Neural crest cell (in vitro differentiated cells): ENCODE measurements around the gene ZNF792. TPM values are rescaled to one million over a fixed set of nuclear protein-coding genes. Genes with fewer than 3 reads are reported as not detected.
"Not testable (repeated sequence)": the region's sequence is repeated elsewhere in the genome, so short reads cannot be mapped to it uniquely, and the experiment has no call there.

Experiments
- DNase-seq: peaks from one replicate; pipeline ENCODE4 v3.0.0; 2021; ENCODE audit warnings: low read depth, mixed read lengths, low spot score
- H3K27ac Mint-ChIP-seq: one replicate; pipeline ENCODE4 v1.8.0; 2021; ENCODE audit warnings: mild to moderate bottlenecking, mixed read lengths; ENCODE audit not compliant: unreplicated experiment
- H3K27me3 Mint-ChIP-seq: 2 replicates; pipeline ENCODE4 v1.8.0; 2021; ENCODE audit warnings: low read depth, mild to moderate bottlenecking, mixed read lengths
- H3K36me3 Mint-ChIP-seq: 2 replicates; pipeline ENCODE4 v1.8.0; 2021; ENCODE audit warnings: low read depth, mild to moderate bottlenecking, mixed read lengths
- H3K4me1 Mint-ChIP-seq: 2 replicates; pipeline ENCODE4 v1.8.0; 2021; ENCODE audit warnings: mixed read lengths
- H3K4me3 Mint-ChIP-seq: one replicate; pipeline ENCODE4 v1.8.0; 2021; ENCODE audit warnings: mild to moderate bottlenecking, mixed read lengths
- H3K9me3 Mint-ChIP-seq: 2 replicates; pipeline ENCODE4 v1.8.0; 2021; ENCODE audit warnings: mixed read lengths
- CTCF ChIP-seq: fragments of 200-600 bp; sonication (generic); conservative IDR thresholded peaks from 2 replicates; pipeline ENCODE4 v1.5.0; 2021; ENCODE audit warnings: antibody characterized with exemption, mild to moderate bottlenecking
- total RNA-seq: library from RNA; stranded (reverse); gene quantifications from 2 replicates; pipeline ENCODE4 v1.2.1, GENCODE V29; 2021

ZNF792 gene
- total RNA-seq, 1 donor from 2014 or later: 7.5 TPM

- Mint-ChIP-seq H3K9me3 (no peaks in the 10 kb centered on the region), H3K27ac (no peak overlapping the region), H3K27me3 (no peaks in the 10 kb centered on the region), H3K4me1 (no peaks in the 10 kb centered on the region), H3K36me3 (peaks cover 6% of the 10 kb centered on the region), H3K4me3 (no peak overlapping the region)
- TF ChIP-seq CTCF: no peak
- DNase-seq: no peak
Measured at GRCh38 chr19:35009424-35010415, 45.7 kb upstream of the ZNF792 start.

- Mint-ChIP-seq H3K4me3 (no peak overlapping the region), H3K27me3 (no peaks in the 10 kb centered on the region), H3K27ac (no peak overlapping the region), H3K4me1 (peaks cover 4% of the 10 kb centered on the region), H3K36me3 (peaks cover 6% of the 10 kb centered on the region), H3K9me3 (no peaks in the 10 kb centered on the region)
- no peak for TF ChIP-seq CTCF
- DNase-seq: no peak
Measured at GRCh38 chr19:35008891-35009341, 44.9 kb upstream of the ZNF792 start.

- not testable (repeated sequence) for H3K27me3 Mint-ChIP-seq
Measured at GRCh38 chr19:35007427-35007826, 43.4 kb upstream of the ZNF792 start.

GRCh38 chr19:35006999-35007365 is 43.0 kb upstream of the ZNF792 start:
- Mint-ChIP-seq H3K4me3 (no peak overlapping the region), H3K27me3 (no peaks in the 10 kb centered on the region), H3K36me3 (peaks cover 6% of the 10 kb centered on the region), H3K4me1 (peaks cover 22% of the 10 kb centered on the region), H3K9me3 (no peaks in the 10 kb centered on the region), H3K27ac (peak overlapping the region; percentile 46)
- TF ChIP-seq CTCF: no peak
- DNase-seq: no peak

More at GRCh38 chr19:35007427-35007826, 43.4 kb upstream of the ZNF792 start:
- not testable (repeated sequence) for H3K27ac Mint-ChIP-seq, H3K4me3 Mint-ChIP-seq, H3K9me3 Mint-ChIP-seq, DNase-seq, H3K36me3 Mint-ChIP-seq
- peaks cover 17% of the 10 kb centered on the region for H3K4me1 Mint-ChIP-seq

DNA sequence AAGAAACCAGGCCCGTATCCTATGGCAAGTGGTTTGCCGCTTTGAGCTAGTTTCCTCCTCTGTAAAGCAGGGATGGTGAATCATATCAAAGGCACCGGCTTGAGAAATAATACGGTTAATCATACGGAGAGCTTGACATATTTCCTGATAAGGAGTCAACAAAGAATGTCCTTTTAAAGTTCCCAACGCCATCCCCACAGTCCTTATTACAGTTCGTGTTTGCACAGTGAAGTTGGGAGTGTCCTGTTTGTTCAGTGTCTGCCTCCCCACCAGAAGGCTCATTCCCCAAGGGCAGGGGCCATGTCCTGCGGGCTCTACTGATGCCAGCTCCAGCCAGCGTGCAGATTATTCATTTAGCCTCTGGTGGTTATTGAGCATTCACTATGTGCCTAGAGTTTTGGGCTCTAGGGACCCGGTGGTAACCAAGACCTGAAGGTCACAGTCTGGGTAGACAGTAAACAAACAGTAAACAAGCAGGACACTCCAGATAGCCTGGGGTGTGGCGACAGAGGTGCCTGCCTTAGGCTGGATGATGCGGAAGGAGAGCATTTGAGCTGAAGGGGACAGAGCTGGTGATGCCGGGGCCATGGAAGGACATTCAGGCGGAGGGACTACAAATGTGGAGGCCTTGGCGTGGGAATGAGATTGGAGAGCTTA is 42.4 kb upstream of the ZNF792 start:
- H3K27ac Mint-ChIP-seq: peak overlapping the region; percentile 46

DNA sequence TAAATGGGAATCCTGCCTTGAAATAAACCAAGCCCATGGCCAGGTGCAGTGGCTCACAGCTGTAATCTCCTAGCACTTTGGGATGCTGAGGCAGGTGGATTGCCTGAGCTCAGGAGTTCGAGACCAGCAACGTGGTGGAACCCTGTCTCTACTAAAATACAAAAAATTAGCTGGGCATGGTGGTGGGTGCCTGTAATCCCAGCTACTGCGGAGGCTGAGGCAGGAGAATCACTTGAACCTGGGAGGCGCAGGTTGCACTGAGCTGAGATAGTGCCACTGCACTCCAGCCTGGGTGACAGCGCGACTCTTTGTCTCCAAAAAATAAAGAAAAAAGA is 41.9 kb upstream of the ZNF792 start:
- not testable (repeated sequence) for H3K27ac Mint-ChIP-seq, H3K9me3 Mint-ChIP-seq, H3K36me3 Mint-ChIP-seq, H3K27me3 Mint-ChIP-seq, DNase-seq
- Mint-ChIP-seq H3K4me1 (peaks cover 31% of the 10 kb centered on the region), H3K4me3 (peak overlapping the region; percentile 15)

More for the DNA sequence above, 42.4 kb upstream of the ZNF792 start:
- Mint-ChIP-seq H3K27me3 (no peaks in the 10 kb centered on the region), H3K4me1 (peaks cover 26% of the 10 kb centered on the region), H3K4me3 (no peak overlapping the region), H3K9me3 (no peaks in the 10 kb centered on the region), H3K36me3 (peaks cover 6% of the 10 kb centered on the region)
- TF ChIP-seq CTCF: no peak
- DNase-seq: no peak
